Psoas muscle (tissue), 8 donors: ENCODE data around the gene LIN28A. TPM values are rescaled to one million over a fixed set of nuclear protein-coding genes. Genes with fewer than 3 reads are reported as not detected.

Experiments used
- ATAC-seq, 4 donors: fragments of 200-7000 bp; cut with Tn5 transposase; one replicate each; pipeline ENCODE4 v1.9.1; 2020; ENCODE audit warnings: moderate library complexity in 3 of 4, mild to moderate bottlenecking in 2 of 4
- DNase-seq, 2 donors: peaks; one replicate each; pipeline ENCODE4 v3.0.0-alpha.2; 2020
- H3K27ac ChIP-seq: fragments of 200-600 bp; one replicate; pipeline ENCODE4 v1.8.0; 2022
- H3K27me3 ChIP-seq, 3 donors: fragments of 200-600 bp in 1 of 3; one replicate each; pipeline versions ENCODE4 v1.6.1 to v1.8.0; 2013 to 2022; ENCODE audit warnings: low read length in 2 of 3, mild to moderate bottlenecking in 2 of 3, moderate library complexity in 1 of 3; ENCODE audit not compliant: insufficient read depth in 3 of 3
- H3K36me3 ChIP-seq, 2 donors: fragments of 200-600 bp in 1 of 2; one replicate each; pipeline versions ENCODE4 v1.6.1 to v1.8.0; 2013 to 2022; ENCODE audit warnings: low read depth in 1 of 2, mild to moderate bottlenecking in 1 of 2, moderate library complexity in 1 of 2; ENCODE audit not compliant: insufficient read depth in 1 of 2
- H3K4me1 ChIP-seq: fragments of 200-600 bp; one replicate; pipeline ENCODE4 v1.8.0; 2022
- H3K4me3 ChIP-seq: fragments of 200-600 bp; one replicate; pipeline ENCODE4 v1.8.0; 2022; ENCODE audit warnings: mild to moderate bottlenecking
- H3K9me3 ChIP-seq: fragments of 200-600 bp; one replicate; pipeline ENCODE4 v1.8.0; 2022
- WGBS, 3 donors: extraction: QIAGEN DNeasy Blood & Tissue Kit; methylation state at CpG; one replicate each; pipeline versions ENCODE4 v1.1.6 to v1.1.7; 2013; 5-methylcytosine and 5-hydroxymethylcytosine counted together
- intact Hi-C, 2 donors: fragments of 100-400 bp; cut with DNase I; formaldehyde crosslinking; loops; one replicate each; pipeline versions ENCODE4 v1.11.0 to v1.14.2; 2022
- polyA plus RNA-seq, 3 donors: library from polyadenylated mRNA; stranded (reverse); fragments of 200-250 nt; gene quantifications; one replicate each; pipeline ENCODE4 v1.2.3, GENCODE V29; 2013
- total RNA-seq, 4 donors: library from RNA; stranded (reverse); fragmentation: NEBNext Ultra II Directional in 2 of 4; extraction: Animal tissue kit (Norgen Biotek cat#: 25700) in 2 of 4; gene quantifications; one replicate each; pipeline versions ENCODE4 v1.2.1 to v1.2.4, GENCODE V29; 2021 to 2023
- TF ChIP-seq, protein P1 (sequence below): fragments of 200-600 bp; IDR thresholded peaks from one replicate; pipeline ENCODE4 v1.8.0; 2022; ENCODE audit warnings: antibody characterized with exemption
- donor health status: healthy with polysubstance abuse.
- donor health status: DM: no; HTN: no; CAD: no; lungs with moderate emphysema.
- donor health status: Bipolar disorder and iron deficiency.
- donor health status: healthy.
- donor health status: DM: yes; HTN: yes; CAD: no.
- donor health status: DM: no; HTN: no; CAD: no.
- donor health status: DM: no; HTN: no; CAD: no.
- donor health status: DM: yes; HTN: yes; CAD: no.

LIN28A gene
- total and polyA plus RNA-seq, 7 donors = not detected

DNA sequence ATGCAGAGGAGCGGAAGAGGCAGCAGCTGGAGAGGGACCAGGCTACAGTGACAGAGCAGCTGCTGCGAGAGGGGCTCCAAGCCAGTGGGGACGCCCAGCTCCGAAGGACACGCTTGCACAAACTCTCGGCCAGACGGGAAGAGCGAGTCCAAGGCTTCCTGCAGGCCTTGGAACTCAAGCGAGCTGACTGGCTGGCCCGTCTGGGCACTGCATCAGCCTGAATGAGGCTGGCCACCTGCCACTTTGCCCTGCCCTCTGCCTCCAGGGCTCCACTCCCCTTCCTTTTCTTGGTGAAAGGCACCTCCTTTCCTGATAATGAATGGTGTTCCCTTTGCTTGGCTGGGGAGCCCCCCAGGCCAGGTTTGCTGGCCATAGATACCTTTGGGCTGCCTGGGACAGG lies 58.3 kb downstream of the LIN28A start:
- no peak overlapping the region for H3K27ac ChIP-seq
- intact Hi-C loops = no loop called here
- DNase-seq (peak; percentile 50 to 73), ATAC-seq (no peak)
- H3K9me3 ChIP-seq = no peaks in the 10 kb centered on the region
- H3K27me3 ChIP-seq = no peaks in the 10 kb centered on the region
- WGBS, 3 donors = 33 to 43% (median 37%) methylated on average over 10 of the region's 10 CpGs
- TF ChIP-seq, protein P1, sequence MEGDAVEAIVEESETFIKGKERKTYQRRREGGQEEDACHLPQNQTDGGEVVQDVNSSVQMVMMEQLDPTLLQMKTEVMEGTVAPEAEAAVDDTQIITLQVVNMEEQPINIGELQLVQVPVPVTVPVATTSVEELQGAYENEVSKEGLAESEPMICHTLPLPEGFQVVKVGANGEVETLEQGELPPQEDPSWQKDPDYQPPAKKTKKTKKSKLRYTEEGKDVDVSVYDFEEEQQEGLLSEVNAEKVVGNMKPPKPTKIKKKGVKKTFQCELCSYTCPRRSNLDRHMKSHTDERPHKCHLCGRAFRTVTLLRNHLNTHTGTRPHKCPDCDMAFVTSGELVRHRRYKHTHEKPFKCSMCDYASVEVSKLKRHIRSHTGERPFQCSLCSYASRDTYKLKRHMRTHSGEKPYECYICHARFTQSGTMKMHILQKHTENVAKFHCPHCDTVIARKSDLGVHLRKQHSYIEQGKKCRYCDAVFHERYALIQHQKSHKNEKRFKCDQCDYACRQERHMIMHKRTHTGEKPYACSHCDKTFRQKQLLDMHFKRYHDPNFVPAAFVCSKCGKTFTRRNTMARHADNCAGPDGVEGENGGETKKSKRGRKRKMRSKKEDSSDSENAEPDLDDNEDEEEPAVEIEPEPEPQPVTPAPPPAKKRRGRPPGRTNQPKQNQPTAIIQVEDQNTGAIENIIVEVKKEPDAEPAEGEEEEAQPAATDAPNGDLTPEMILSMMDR = no peak
- H3K4me3 ChIP-seq = no peak overlapping the region
- peaks cover 0 to 59% of the 10 kb centered on the region in 2 donors for H3K36me3 ChIP-seq
- peaks cover 21% of the 10 kb centered on the region for H3K4me1 ChIP-seq

DNA sequence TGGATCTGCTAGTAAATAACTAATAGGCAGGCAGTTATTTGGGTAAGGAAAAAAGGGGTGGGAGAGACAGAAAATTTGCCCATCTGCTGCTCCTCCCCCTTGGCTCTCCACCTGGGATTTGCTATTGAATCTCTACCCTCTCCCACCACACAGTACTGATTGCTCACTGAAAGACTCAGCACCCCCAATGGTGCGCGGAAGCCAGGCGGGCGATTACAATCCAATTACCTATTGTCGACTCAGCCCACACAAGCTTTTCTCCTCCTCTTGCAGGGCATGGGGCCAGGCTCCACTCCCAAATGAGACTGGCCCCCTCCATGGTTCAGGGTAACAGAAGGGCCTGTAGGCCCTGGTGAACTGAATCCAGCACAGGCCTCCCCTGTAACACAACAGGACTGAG lies 58.9 kb downstream of the LIN28A start:
- Histone ChIP-seq H3K36me3 (peaks cover 0 to 59% of the 10 kb centered on the region in 2 donors), H3K4me3 (no peak overlapping the region), H3K27me3 (no peaks in the 10 kb centered on the region), H3K4me1 (peaks cover 26% of the 10 kb centered on the region), H3K9me3 (no peaks in the 10 kb centered on the region), H3K27ac (no peak overlapping the region)
- WGBS, 3 donors = 84 to 88% (median 86%) methylated on average over 5 of the region's 5 CpGs
- intact Hi-C loops = no loop called here
- TF ChIP-seq, protein P1 = no peak
- DNase-seq (no peak), ATAC-seq (no peak)

GRCh38 chr1:26470878-26471497 lies 60.4 kb downstream of the LIN28A start:
- H3K4me3 ChIP-seq = peak overlapping the region; percentile 97
- intact Hi-C loops = loop anchor here in 1 of 2 donors (5.0 kb wide), 1 partner anchor 39 kb away; the partner anchor contains the start of gene DHDDS

GRCh38 chr1:26471498-26472319 lies 61.1 kb downstream of the LIN28A start:
- ATAC-seq = peak; percentile 12 to 39 (median 26)
- Histone ChIP-seq H3K4me3 (peak overlapping the region; percentile 97), H3K27ac (peak overlapping the region; percentile 99), H3K27me3 (no peaks in the 10 kb centered on the region), H3K9me3 (no peaks in the 10 kb centered on the region), H3K4me1 (peaks cover 26% of the 10 kb centered on the region), H3K36me3 (peaks cover 0 to 53% of the 10 kb centered on the region in 2 donors)
- TF ChIP-seq, protein P1 = no peak
- WGBS, 3 donors = 1% methylated on average over 51 to 52 of the region's 52 CpGs
- intact Hi-C loops = loop anchor here (2.0 to 5.0 kb wide), 2 partner anchors 39 kb away; partner anchors contain the start of gene DHDDS (in 2 of the 2)
- DNase-seq = peak; percentile 71 to 83

More at GRCh38 chr1:26470878-26471497, 60.4 kb downstream of the LIN28A start:
- no peaks in the 10 kb centered on the region for H3K9me3 ChIP-seq
- 21 to 30% (median 28%) methylated on average over 14 of the region's 14 CpGs for WGBS, 3 donors
- no peaks in the 10 kb centered on the region for H3K27me3 ChIP-seq
- TF ChIP-seq, protein P1 = no peak
- H3K4me1 ChIP-seq = peaks cover 26% of the 10 kb centered on the region
- H3K27ac ChIP-seq = peak overlapping the region; percentile 99
- ATAC-seq (no peak), DNase-seq (no peak)
- peaks cover 0 to 53% of the 10 kb centered on the region in 2 donors for H3K36me3 ChIP-seq
